NCI-H2029 treated with DMSO at 0.1 percent for 48 hours (cell line): ENCODE data around the gene STARD3.
"Not testable (repeated sequence)": the region's sequence is repeated elsewhere in the genome, so short reads cannot be mapped to it uniquely, and the experiment has no call there.

ENCODE experiments used
- DNase-seq: peaks from one replicate; lab custom pipeline; 2025; lab: John Stamatoyannopoulos, UW

STARD3 gene

GRCh38 chr17:39695089-39695474 lies 58.1 kb downstream of the STARD3 start:
- DNase-seq, result no peak

DNA sequence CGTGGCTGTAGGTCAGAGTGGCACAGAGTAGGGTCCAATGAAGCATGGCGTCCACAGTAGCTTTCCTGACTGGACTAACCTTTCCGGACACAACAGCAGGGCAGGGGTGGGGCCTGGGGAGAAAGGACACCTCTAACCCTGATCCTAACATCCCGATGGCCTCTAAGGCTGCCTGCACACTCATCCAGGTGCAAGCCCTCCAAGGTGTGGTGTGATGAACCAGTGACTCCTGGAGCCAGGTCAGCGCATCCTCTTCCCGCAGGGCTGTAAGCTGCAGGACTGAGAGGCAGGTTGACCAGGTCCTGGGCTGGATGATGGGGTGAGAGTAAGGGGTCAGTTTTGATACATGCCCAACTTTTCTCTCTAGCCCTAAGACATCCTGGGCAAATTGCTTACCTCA lies 59.8 kb downstream of the STARD3 start:
- DNase-seq, result no peak

DNA sequence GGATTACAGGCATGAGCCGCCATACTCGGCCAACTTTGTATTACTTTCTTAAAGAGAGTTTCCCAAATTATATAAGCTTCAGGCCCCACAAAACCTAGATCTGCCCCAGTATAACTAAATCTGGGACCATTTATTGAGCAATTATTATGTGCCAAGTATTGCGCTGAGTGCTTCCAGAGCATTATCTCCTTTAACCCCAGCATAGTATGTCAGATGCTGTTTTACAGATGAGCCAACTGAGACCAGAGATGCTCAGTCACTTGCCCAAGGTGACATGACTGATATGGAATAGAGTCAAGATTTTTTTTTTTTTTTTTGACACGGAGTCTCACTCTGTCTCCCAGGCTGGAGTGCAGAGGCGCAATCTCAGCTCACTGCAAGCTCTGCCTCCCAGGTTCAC lies 61.0 kb downstream of the STARD3 start:
- no peak for DNase-seq

DNA sequence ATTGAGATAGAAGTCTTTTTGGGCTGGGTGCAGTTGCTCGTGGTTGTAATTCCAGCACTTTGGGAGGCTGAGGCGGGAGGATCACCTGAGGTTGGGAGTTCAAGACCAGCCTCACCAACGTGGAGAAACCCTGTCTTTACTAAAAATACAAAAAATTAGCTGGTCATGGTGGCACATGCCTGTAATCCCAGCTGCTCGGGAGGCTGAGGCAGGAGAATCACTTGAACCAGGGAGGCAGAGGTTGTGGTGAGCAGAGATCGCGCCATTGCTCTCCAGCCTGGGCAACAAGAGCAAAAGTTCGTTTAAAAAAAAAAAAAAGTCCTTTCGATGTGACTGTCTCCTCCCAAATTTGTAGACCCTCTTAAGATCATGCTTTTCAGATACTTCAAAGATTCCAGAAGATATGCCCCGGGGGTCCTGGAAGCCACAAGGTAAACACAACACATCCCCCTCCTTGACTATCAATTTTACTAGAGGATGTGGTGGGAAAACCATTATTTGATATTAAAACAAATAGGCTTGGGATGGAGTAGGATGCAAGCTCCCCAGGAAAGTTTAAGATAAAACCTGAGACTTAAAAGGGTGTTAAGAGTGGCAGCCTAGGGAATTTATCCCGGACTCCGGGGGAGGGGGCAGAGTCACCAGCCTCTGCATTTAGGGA lies 62.3 kb downstream of the STARD3 start:
- DNase-seq, result not testable (repeated sequence)

- DNase-seq, result no peak
Observed at GRCh38 chr17:39699818-39700147, 62.8 kb downstream of the STARD3 start, which contains the start of gene ERBB2. Gene ERBB2, plus strand, starts transcription at chr17:39700064. Its CDS starts 175 bp downstream, at chr17:39700239.

- no peak for DNase-seq
Observed at GRCh38 chr17:39700148-39700987, 63.4 kb downstream of the STARD3 start.

- DNase-seq, result no peak
Observed at GRCh38 chr17:39701012-39701783, 64.3 kb downstream of the STARD3 start.

DNA sequence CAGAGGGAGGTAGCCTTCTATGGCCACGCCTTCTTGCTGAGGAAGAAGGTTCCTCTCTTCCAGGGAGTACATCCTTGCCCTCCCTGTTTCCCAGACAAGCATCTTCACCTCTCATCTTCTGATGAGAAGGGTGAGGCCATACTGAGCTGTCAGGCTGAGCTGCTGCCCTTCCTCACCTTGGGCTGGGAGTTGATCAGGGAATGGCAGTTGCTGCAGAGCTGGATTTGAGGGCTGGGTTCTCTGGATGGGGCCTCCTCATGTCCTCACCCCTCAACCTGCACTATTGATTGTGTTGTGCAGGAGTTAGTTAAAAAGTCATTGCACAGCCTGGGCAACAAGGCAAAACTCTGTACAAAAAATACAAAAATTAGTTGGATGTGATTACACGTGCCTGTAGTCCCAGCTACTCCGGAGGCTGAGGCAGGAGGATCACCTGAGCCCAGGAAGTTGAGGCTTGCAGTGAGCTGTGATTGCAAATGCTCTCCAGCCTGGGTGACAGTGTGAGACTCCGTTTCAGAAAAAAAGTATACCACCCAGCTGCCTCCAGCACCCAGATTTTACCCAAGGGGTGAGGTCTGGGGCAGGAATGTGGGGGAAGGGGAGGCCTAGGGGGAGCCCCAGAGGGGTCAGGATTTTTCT lies 65.0 kb downstream of the STARD3 start:
- no peak for DNase-seq

GRCh38 chr17:39702901-39703893 lies 66.3 kb downstream of the STARD3 start:
- peak; percentile 42 for DNase-seq

- DNase-seq, result no peak
Observed at GRCh38 chr17:39703913-39704312, 67.0 kb downstream of the STARD3 start.

GRCh38 chr17:39704821-39705551 lies 68.0 kb downstream of the STARD3 start:
- no peak for DNase-seq

DNA sequence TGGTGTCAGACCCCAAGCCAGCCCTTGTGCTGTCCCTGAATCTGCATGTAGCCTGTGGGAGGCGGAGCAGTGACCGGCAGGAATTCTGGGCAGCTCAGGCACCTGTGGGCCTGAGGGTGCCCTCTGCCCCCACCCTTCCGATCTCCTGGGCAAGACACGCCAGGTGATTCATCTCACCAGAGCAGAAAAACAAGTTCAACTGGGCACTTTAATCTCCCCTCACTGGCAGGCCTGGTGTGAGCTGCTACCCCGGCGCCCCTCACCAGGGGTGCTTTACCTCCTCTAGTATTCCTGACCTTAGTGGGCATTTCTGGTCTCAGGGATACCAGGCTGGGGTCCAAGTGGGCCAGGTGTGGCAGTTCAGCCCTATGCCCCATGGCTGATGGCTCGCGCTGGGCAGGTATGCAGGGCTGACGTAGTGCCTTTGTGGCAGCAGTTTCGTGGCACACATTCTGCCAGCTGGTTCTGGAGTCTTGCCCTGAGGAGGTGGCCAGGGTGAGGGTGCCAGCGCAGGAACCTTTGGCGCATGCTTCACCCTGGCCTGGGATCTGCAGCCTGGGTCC lies 68.9 kb downstream of the STARD3 start:
- DNase-seq, result peak; percentile 13

GRCh38 chr17:39706383-39706782 lies 69.4 kb downstream of the STARD3 start:
- no peak for DNase-seq

DNA sequence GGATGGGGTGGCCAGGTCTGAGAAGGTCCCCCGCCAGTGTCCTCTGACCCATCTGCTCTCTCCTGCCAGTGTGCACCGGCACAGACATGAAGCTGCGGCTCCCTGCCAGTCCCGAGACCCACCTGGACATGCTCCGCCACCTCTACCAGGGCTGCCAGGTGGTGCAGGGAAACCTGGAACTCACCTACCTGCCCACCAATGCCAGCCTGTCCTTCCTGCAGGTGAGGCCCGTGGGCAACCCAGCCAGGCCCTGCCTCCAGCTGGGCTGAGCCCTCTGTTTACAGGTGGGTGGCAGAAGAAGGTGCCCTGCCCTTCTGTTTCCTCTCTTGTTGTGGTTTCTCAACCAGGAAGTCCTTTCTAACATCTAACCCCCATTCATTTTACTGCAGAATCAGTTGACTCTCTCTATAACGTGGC lies 70.0 kb downstream of the STARD3 start:
- no peak for DNase-seq

DNA sequence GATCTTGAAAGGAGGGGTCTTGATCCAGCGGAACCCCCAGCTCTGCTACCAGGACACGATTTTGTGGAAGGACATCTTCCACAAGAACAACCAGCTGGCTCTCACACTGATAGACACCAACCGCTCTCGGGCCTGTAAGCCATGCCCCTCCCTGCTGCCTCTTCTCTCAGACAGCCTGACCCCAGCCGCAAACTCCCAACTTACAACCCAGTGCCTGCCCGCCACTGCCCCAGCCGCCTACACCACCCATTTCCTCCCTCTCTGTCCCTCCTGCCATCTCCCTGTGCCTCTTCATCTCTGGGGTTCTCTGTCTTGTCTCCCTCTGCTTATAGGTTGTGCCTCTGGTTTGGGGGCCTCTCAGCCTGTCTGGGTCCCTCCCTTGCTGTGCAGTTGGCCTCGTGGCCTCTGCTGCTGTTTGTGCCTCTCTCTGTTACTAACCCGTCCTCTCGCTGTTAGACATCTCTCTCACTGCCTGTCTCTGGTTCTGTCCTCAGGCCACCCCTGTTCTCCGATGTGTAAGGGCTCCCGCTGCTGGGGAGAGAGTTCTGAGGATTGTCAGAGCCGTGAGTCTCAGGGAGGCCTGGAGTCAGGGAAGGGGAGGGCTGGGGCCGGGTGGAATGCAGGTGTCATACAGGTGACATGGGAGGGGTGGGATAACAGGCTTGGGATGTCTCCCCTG lies 72.5 kb downstream of the STARD3 start:
- DNase-seq, result no peak

DNA sequence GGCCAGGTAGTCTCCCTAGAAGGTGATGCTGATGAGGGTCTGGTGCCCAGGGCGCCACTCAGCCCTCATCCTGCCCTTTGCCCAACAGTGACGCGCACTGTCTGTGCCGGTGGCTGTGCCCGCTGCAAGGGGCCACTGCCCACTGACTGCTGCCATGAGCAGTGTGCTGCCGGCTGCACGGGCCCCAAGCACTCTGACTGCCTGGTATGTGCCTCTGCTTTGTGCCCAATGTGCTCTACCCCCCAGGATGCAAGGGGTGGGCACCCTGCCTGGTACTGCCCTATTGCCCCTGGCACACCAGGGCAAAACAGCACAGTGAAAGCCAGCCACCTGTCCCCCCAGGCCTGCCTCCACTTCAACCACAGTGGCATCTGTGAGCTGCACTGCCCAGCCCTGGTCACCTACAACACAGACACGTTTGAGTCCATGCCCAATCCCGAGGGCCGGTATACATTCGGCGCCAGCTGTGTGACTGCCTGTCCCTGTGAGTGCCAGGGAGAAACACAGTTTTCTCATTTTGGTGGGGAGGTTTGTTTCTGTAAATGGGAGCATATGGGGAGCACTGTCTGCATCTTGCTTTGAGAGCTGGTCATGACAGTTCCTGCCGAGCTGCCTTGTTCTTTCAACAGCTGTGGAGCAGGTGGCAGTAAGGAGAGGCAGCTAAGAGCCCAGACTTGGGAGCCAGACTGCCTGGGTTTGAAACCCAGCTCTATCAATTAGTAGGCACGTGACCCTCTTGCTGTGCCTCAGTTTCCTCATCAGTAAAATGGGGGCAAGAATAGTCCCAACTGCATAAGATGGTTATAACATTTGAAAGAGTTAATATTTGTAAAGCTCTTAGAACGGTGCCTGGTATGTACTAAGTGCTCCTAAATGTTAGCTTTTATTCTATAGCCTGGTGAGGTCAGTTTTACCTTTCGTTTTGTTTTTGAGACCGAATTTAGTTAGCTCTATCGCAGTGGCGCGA lies 73.3 kb downstream of the STARD3 start:
- DNase-seq, result no peak

GRCh38 chr17:39711071-39711470 lies 74.1 kb downstream of the STARD3 start:
- DNase-seq, result not testable (repeated sequence)

DNA sequence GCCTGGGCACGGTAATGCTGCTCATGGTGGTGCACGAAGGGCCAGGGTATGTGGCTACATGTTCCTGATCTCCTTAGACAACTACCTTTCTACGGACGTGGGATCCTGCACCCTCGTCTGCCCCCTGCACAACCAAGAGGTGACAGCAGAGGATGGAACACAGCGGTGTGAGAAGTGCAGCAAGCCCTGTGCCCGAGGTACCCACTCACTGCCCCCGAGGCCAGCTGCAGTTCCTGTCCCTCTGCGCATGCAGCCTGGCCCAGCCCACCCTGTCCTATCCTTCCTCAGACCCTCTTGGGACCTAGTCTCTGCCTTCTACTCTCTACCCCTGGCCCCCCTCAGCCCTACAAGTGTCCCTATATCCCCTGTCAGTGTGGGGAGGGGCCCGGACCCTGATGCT lies 74.9 kb downstream of the STARD3 start:
- DNase-seq, result no peak
